GM23338 (cell line): ENCODE results near the gene AVPR1B. TPM values are rescaled to one million over a fixed set of nuclear protein-coding genes. Genes with fewer than 3 reads are reported as not detected.

Experiments used
- ATAC-seq: fragments of 200-7000 bp; cut with Tn5 transposase; 3 replicates; pipeline ENCODE4 v1.9.1; 2020
- DNase-seq: peaks from one replicate; pipeline ENCODE4 v3.0.0-alpha.2; 2015; ENCODE audit warnings: low spot score
- H2AFZ ChIP-seq: fragments of 200-600 bp; sonication (generic); 2 replicates; pipeline ENCODE4 v1.8.0; 2016; ENCODE audit warnings: antibody characterized with exemption, mild to moderate bottlenecking, moderate library complexity
- H3F3A ChIP-seq: fragments of 200-600 bp; sonication (generic); replicated peaks from 2 replicates; pipeline ENCODE4 v1.8.0; 2017; ENCODE audit warnings: antibody characterized with exemption, mixed run types, low read depth
- H3K27ac ChIP-seq: fragments of 200-600 bp; sonication (generic); 2 replicates; pipeline ENCODE4 v1.6.1; 2016; ENCODE audit warnings: low read depth
- H3K27me3 ChIP-seq: fragments of 200-600 bp; sonication (generic); 2 replicates; pipeline ENCODE4 v1.8.0; 2016; ENCODE audit warnings: mild to moderate bottlenecking, mixed run types, moderate library complexity; ENCODE audit not compliant: insufficient read depth
- H3K36me3 ChIP-seq: fragments of 200-600 bp; sonication (generic); 2 replicates; pipeline ENCODE4 v1.8.0; 2016; ENCODE audit warnings: mild to moderate bottlenecking; ENCODE audit not compliant: insufficient read depth
- H3K4me1 ChIP-seq: fragments of 200-600 bp; sonication (generic); 2 replicates; pipeline ENCODE4 v1.8.0; 2016; ENCODE audit warnings: mild to moderate bottlenecking, moderate library complexity; ENCODE audit not compliant: insufficient read depth
- H3K4me2 ChIP-seq: fragments of 200-600 bp; sonication (generic); 2 replicates; pipeline ENCODE4 v1.7.1; 2017; ENCODE audit warnings: mixed run types
- H3K4me3 ChIP-seq: fragments of 200-600 bp; sonication (generic); 2 replicates; pipeline ENCODE4 v1.6.1; 2016; ENCODE audit warnings: mixed run types
- H3K79me2 ChIP-seq: fragments of 200-600 bp; sonication (generic); replicated peaks from 2 replicates; pipeline ENCODE4 v1.8.0; 2017; ENCODE audit warnings: mild to moderate bottlenecking; ENCODE audit not compliant: insufficient read depth
- H3K9me2 ChIP-seq: fragments of 200-600 bp; sonication (generic); 2 replicates; pipeline ENCODE4 v1.8.0; 2017; ENCODE audit not compliant: insufficient read depth
- H4K20me1 ChIP-seq: fragments of 200-600 bp; sonication (generic); replicated peaks from 2 replicates; pipeline ENCODE4 v1.8.0; 2017; ENCODE audit warnings: mild to moderate bottlenecking; ENCODE audit not compliant: insufficient read depth
- H3K27ac Mint-ChIP-seq: 2 replicates; pipeline ENCODE4 v1.8.0; 2020; ENCODE audit warnings: inconsistent platforms, mild to moderate bottlenecking, moderate library complexity, mixed read lengths
- H3K27me3 Mint-ChIP-seq: 3 replicates; pipeline ENCODE4 v1.8.0; 2022; ENCODE audit warnings: low read depth, mild to moderate bottlenecking, moderate library complexity, mixed read lengths, inconsistent platforms; ENCODE audit not compliant: insufficient read depth, poor library complexity
- H3K36me3 Mint-ChIP-seq: 3 replicates; pipeline ENCODE4 v1.8.0; 2021; ENCODE audit warnings: low read depth, mild to moderate bottlenecking, inconsistent platforms, moderate library complexity, mixed read lengths
- H3K4me1 Mint-ChIP-seq: 3 replicates; pipeline ENCODE4 v1.8.0; 2020; ENCODE audit warnings: mild to moderate bottlenecking, inconsistent platforms, mixed read lengths
- H3K4me3 Mint-ChIP-seq: 3 replicates; pipeline ENCODE4 v1.8.0; 2021; ENCODE audit warnings: moderate library complexity, mild to moderate bottlenecking, inconsistent platforms, mixed read lengths
- H3K9me3 Mint-ChIP-seq: 3 replicates; pipeline ENCODE4 v1.8.0; 2020; ENCODE audit warnings: moderate library complexity, mild to moderate bottlenecking, inconsistent platforms, mixed read lengths
- CREB1 ChIP-seq: fragments of 250-450 bp; sonication (Bioruptor Pico); IDR thresholded peaks from 2 replicates; pipeline ENCODE4 v1.5.0; 2020; ENCODE audit warnings: low read depth, mild to moderate bottlenecking, moderate library complexity
- EZH2 ChIP-seq: fragments of 200-600 bp; sonication (generic); IDR thresholded peaks from one replicate; pipeline ENCODE4 v1.8.0; 2017; ENCODE audit warnings: antibody characterized with exemption, mild to moderate bottlenecking, low read depth; ENCODE audit not compliant: unreplicated experiment
- JUNB ChIP-seq: IDR thresholded peaks from one replicate; pipeline ENCODE4 v1.6.1; 2016; ENCODE audit warnings: antibody characterized with exemption; ENCODE audit not compliant: unreplicated experiment
- NANOG ChIP-seq: IDR thresholded peaks from 2 replicates; pipeline ENCODE4 v1.6.1; 2016; ENCODE audit warnings: antibody characterized with exemption, borderline replicate concordance
- POLR2AphosphoS5 ChIP-seq: IDR thresholded peaks from 2 replicates; pipeline ENCODE4 v1.6.1; 2016; ENCODE audit warnings: antibody characterized with exemption, low read depth
- STAT1 ChIP-seq: IDR thresholded peaks from one replicate; pipeline ENCODE4 v1.6.1; 2016; ENCODE audit warnings: antibody characterized with exemption; ENCODE audit not compliant: unreplicated experiment
- ZNF114 ChIP-seq: fragments of 250-450 bp; sonication (Bioruptor Pico); IDR thresholded peaks from 2 replicates; pipeline ENCODE4 v1.5.0; 2020; ENCODE audit warnings: mild to moderate bottlenecking, moderate library complexity
- ZNF331 ChIP-seq: fragments of 250-450 bp; sonication (Bioruptor Pico); IDR thresholded peaks from 2 replicates; pipeline ENCODE4 v1.5.0; 2020; ENCODE audit warnings: low read depth, mild to moderate bottlenecking, moderate library complexity
- polyA plus RNA-seq: library from polyadenylated mRNA; unstranded; fragments of >200 nt; fragmentation: Nextera tagmentation; extraction: Ambion mirVana; gene quantifications from 2 replicates; pipeline ENCODE4 v1.2.1, GENCODE V29; 2016
- total RNA-seq: library from RNA; depleted of rRNA; stranded (reverse); fragments of >200 nt; shearing (Covaris generic); gene quantifications from 2 replicates; pipeline ENCODE4 v1.2.3, GENCODE V29; 2014
- TF ChIP-seq, protein P1 (sequence below): IDR thresholded peaks from one replicate; pipeline ENCODE4 v1.6.1; 2018; ENCODE audit warnings: antibody characterized with exemption; ENCODE audit not compliant: unreplicated experiment
- TF ChIP-seq, protein P2 (sequence below): fragments of 250-450 bp; sonication (Bioruptor Pico); IDR thresholded peaks from 2 replicates; pipeline ENCODE4 v1.5.0; 2020; ENCODE audit warnings: mild to moderate bottlenecking, moderate library complexity
- TF ChIP-seq, protein P3 (sequence below): IDR thresholded peaks from 2 replicates; pipeline ENCODE4 v1.6.1; 2016; ENCODE audit warnings: antibody characterized with exemption
- TF ChIP-seq, protein P4 (sequence below), 2 experiments: fragments of 200-600 bp in 1 of 2; sonication (generic) in 1 of 2; conservative IDR thresholded peaks; 2 replicates each; pipeline versions ENCODE4 v1.5.1 to v1.6.1; 2016 to 2017; ENCODE audit warnings: antibody characterized with exemption in 2 of 2, low read depth in 2 of 2, mild to moderate bottlenecking in 2 of 2, moderate library complexity in 1 of 2

The AVPR1B gene
- total and polyA plus RNA-seq, 2 experiments from 2014 or later = 0.24 to 0.52 TPM

DNA sequence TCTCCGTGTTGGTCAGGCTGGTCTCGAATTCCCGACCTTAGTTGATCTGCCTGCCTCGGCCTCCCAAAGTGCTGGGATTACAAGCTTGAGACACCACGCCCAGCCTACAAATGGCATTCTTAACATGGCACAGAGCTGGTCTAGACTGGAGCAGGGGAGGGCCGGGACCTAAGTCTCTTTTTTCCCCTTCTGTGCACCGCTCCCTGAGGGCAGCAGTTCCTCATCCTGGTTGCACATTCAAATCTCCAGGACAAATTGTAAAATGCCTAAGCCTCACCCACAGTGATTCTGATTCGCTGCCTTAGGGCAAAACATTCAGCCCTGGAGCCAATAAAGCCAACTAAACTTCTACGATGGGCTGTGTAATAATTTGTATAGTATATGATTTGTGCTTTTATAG is 10.1 kb upstream of the AVPR1B start (continued):
- no peak for TF ChIP-seq CREB1
- no peak for TF ChIP-seq STAT1
- TF ChIP-seq ZNF331 (CRISPR knock-in tag) = no peak
- no peak for TF ChIP-seq JUNB

DNA sequence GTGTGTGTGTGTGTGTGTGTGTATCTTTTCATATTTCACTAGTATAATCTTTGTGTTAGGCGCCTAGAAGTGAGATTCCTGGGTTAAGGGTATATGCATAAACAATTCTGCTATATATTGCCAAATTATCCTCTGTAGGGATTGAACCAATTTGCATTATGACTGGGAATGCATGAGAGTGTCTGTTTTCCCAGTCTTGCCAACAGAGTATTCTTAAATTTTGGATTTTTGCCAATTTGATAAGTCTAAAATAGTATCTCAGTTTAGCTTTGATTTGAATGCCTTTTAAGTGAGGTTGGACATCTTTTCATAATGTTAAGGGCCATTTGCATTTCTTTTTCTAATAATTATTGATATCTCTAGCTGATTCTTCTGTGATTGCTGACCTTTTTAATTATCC is 8.2 kb upstream of the AVPR1B start:
- H3K4me1 ChIP-seq = no peaks in the 10 kb centered on the region
- Mint-ChIP-seq H3K4me3 (no peak overlapping the region), H3K27ac (no peak overlapping the region), H3K9me3 (peaks cover 24% of the 10 kb centered on the region), H3K4me1 (no peaks in the 10 kb centered on the region), H3K36me3 (no peaks in the 10 kb centered on the region; the same call in 2 of the 3 replicates), H3K27me3 (no peaks in the 10 kb centered on the region)
- TF ChIP-seq, protein P1, sequence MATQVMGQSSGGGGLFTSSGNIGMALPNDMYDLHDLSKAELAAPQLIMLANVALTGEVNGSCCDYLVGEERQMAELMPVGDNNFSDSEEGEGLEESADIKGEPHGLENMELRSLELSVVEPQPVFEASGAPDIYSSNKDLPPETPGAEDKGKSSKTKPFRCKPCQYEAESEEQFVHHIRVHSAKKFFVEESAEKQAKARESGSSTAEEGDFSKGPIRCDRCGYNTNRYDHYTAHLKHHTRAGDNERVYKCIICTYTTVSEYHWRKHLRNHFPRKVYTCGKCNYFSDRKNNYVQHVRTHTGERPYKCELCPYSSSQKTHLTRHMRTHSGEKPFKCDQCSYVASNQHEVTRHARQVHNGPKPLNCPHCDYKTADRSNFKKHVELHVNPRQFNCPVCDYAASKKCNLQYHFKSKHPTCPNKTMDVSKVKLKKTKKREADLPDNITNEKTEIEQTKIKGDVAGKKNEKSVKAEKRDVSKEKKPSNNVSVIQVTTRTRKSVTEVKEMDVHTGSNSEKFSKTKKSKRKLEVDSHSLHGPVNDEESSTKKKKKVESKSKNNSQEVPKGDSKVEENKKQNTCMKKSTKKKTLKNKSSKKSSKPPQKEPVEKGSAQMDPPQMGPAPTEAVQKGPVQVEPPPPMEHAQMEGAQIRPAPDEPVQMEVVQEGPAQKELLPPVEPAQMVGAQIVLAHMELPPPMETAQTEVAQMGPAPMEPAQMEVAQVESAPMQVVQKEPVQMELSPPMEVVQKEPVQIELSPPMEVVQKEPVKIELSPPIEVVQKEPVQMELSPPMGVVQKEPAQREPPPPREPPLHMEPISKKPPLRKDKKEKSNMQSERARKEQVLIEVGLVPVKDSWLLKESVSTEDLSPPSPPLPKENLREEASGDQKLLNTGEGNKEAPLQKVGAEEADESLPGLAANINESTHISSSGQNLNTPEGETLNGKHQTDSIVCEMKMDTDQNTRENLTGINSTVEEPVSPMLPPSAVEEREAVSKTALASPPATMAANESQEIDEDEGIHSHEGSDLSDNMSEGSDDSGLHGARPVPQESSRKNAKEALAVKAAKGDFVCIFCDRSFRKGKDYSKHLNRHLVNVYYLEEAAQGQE = no peak
- TF ChIP-seq, protein P2, sequence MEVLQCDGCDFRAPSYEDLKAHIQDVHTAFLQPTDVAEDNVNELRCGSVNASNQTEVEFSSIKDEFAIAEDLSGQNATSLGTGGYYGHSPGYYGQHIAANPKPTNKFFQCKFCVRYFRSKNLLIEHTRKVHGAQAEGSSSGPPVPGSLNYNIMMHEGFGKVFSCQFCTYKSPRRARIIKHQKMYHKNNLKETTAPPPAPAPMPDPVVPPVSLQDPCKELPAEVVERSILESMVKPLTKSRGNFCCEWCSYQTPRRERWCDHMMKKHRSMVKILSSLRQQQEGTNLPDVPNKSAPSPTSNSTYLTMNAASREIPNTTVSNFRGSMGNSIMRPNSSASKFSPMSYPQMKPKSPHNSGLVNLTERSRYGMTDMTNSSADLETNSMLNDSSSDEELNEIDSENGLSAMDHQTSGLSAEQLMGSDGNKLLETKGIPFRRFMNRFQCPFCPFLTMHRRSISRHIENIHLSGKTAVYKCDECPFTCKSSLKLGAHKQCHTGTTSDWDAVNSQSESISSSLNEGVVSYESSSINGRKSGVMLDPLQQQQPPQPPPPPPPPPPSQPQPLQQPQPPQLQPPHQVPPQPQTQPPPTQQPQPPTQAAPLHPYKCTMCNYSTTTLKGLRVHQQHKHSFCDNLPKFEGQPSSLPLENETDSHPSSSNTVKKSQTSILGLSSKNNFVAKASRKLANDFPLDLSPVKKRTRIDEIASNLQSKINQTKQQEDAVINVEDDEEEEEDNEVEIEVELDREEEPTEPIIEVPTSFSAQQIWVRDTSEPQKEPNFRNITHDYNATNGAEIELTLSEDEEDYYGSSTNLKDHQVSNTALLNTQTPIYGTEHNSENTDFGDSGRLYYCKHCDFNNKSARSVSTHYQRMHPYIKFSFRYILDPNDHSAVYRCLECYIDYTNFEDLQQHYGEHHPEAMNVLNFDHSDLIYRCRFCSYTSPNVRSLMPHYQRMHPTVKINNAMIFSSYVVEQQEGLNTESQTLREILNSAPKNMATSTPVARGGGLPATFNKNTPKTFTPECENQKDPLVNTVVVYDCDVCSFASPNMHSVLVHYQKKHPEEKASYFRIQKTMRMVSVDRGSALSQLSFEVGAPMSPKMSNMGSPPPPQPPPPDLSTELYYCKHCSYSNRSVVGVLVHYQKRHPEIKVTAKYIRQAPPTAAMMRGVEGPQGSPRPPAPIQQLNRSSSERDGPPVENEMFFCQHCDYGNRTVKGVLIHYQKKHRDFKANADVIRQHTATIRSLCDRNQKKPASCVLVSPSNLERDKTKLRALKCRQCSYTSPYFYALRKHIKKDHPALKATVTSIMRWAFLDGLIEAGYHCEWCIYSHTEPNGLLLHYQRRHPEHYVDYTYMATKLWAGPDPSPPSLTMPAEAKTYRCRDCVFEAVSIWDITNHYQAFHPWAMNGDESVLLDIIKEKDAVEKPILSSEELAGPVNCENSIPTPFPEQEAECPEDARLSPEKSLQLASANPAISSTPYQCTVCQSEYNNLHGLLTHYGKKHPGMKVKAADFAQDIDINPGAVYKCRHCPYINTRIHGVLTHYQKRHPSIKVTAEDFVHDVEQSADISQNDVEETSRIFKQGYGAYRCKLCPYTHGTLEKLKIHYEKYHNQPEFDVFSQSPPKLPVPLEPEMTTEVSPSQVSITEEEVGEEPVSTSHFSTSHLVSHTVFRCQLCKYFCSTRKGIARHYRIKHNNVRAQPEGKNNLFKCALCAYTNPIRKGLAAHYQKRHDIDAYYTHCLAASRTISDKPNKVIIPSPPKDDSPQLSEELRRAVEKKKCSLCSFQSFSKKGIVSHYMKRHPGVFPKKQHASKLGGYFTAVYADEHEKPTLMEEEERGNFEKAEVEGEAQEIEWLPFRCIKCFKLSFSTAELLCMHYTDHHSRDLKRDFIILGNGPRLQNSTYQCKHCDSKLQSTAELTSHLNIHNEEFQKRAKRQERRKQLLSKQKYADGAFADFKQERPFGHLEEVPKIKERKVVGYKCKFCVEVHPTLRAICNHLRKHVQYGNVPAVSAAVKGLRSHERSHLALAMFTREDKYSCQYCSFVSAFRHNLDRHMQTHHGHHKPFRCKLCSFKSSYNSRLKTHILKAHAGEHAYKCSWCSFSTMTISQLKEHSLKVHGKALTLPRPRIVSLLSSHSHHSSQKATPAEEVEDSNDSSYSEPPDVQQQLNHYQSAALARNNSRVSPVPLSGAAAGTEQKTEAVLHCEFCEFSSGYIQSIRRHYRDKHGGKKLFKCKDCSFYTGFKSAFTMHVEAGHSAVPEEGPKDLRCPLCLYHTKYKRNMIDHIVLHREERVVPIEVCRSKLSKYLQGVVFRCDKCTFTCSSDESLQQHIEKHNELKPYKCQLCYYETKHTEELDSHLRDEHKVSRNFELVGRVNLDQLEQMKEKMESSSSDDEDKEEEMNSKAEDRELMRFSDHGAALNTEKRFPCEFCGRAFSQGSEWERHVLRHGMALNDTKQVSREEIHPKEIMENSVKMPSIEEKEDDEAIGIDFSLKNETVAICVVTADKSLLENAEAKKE (CRISPR knock-in tag) = no peak
- TF ChIP-seq ZNF331 (CRISPR knock-in tag) = no peak
- TF ChIP-seq EZH2 = no peak
- TF ChIP-seq POLR2AphosphoS5 = no peak
- TF ChIP-seq STAT1 = no peak
- TF ChIP-seq CREB1 = no peak
- TF ChIP-seq JUNB = no peak
- TF ChIP-seq, protein P3, sequence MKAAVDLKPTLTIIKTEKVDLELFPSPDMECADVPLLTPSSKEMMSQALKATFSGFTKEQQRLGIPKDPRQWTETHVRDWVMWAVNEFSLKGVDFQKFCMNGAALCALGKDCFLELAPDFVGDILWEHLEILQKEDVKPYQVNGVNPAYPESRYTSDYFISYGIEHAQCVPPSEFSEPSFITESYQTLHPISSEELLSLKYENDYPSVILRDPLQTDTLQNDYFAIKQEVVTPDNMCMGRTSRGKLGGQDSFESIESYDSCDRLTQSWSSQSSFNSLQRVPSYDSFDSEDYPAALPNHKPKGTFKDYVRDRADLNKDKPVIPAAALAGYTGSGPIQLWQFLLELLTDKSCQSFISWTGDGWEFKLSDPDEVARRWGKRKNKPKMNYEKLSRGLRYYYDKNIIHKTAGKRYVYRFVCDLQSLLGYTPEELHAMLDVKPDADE = no peak
- no peak for TF ChIP-seq ZNF114 (CRISPR knock-in tag)
- TF ChIP-seq, protein P4, sequence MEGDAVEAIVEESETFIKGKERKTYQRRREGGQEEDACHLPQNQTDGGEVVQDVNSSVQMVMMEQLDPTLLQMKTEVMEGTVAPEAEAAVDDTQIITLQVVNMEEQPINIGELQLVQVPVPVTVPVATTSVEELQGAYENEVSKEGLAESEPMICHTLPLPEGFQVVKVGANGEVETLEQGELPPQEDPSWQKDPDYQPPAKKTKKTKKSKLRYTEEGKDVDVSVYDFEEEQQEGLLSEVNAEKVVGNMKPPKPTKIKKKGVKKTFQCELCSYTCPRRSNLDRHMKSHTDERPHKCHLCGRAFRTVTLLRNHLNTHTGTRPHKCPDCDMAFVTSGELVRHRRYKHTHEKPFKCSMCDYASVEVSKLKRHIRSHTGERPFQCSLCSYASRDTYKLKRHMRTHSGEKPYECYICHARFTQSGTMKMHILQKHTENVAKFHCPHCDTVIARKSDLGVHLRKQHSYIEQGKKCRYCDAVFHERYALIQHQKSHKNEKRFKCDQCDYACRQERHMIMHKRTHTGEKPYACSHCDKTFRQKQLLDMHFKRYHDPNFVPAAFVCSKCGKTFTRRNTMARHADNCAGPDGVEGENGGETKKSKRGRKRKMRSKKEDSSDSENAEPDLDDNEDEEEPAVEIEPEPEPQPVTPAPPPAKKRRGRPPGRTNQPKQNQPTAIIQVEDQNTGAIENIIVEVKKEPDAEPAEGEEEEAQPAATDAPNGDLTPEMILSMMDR (conservative IDR thresholded peaks at IDR 0.05; ENCODE audit: low read depth in 2 of 2) = no peak
- TF ChIP-seq NANOG = no peak
- no peaks in the 10 kb centered on the region for H3K9me2 ChIP-seq
- H3F3A ChIP-seq = no peaks in the 10 kb centered on the region
- H3K4me3 ChIP-seq = no peak overlapping the region
- DNase-seq (no peak), ATAC-seq (no peak)
- no peaks in the 10 kb centered on the region for H4K20me1 ChIP-seq
- no peaks in the 10 kb centered on the region for H3K36me3 ChIP-seq
- no peak overlapping the region for H2AFZ ChIP-seq
- no peaks in the 10 kb centered on the region for H3K27me3 ChIP-seq
- H3K27ac ChIP-seq = no peak overlapping the region
- no peaks in the 10 kb centered on the region for H3K79me2 ChIP-seq
- H3K4me2 ChIP-seq = no peak overlapping the region
